Measurements from ENCODE around the gene UNC13B.

UNC13B gene

GRCh38 chr9:35257986-35258659 lies 96.3 kb downstream of the UNC13B start:
- Histone ChIP-seq H3K9me3 (replicated peaks in 1 of 11) (no peaks in the 10 kb centered on the region), H3K4me3 (no peak overlapping the region), H4K20me1 (no peaks in the 10 kb centered on the region), H3K27ac (peak overlapping the region in 5 of 11 experiments; percentile 5 to 49 (median 37); a peak in 7 of 22 replicates), H3K27me3 (no peaks in the 10 kb centered on the region), H3K36me3 (no peaks in the 10 kb centered on the region), H3K4me2 (peak overlapping the region in 5 of 11 experiments; percentile 5 to 72 (median 38); a peak in 8 of 22 replicates), H3K4me1 (peaks cover 0 to 30% (median 6%) of the 10 kb centered on the region in 10 experiments; a peak in 10 of 20 replicates), H3K9ac (no peak overlapping the region; a peak in 1 of 22 replicates)
- TF ChIP-seq Cebpa-rat (IDR thresholded peaks at IDR 0.05): peak in 2 of 11 experiments; percentile 15 to 23; a peak in 1 of 22 replicates

GRCh38 chr9:35258660-35259474 lies 97.1 kb downstream of the UNC13B start:
- Histone ChIP-seq H3K36me3 (no peaks in the 10 kb centered on the region), H3K4me1 (peaks cover 0 to 30% (median 6%) of the 10 kb centered on the region in 10 experiments; a peak in 10 of 20 replicates), H3K27ac (peak overlapping the region in 5 of 11 experiments; percentile 5 to 49 (median 37); a peak in 8 of 22 replicates), H3K9me3 (replicated peaks in 1 of 11) (no peaks in the 10 kb centered on the region), H3K4me3 (no peak overlapping the region), H3K9ac (no peak overlapping the region; a peak in 1 of 22 replicates), H4K20me1 (no peaks in the 10 kb centered on the region), H3K4me2 (peak overlapping the region in 5 of 11 experiments; percentile 5 to 72 (median 38); a peak in 8 of 22 replicates), H3K27me3 (no peaks in the 10 kb centered on the region)
- no peak for TF ChIP-seq Cebpa-rat (IDR thresholded peaks at IDR 0.05)

- Histone ChIP-seq H3K27me3 (no peaks in the 10 kb centered on the region), H3K4me1 (peaks cover 0 to 30% (median 6%) of the 10 kb centered on the region in 10 experiments; a peak in 10 of 20 replicates), H3K9ac (peak overlapping the region in 1 of 11 experiments; percentile 38; a peak in 1 of 22 replicates), H4K20me1 (no peaks in the 10 kb centered on the region), H3K27ac (no peak overlapping the region), H3K4me3 (no peak overlapping the region), H3K36me3 (no peaks in the 10 kb centered on the region), H3K9me3 (replicated peaks in 1 of 11) (no peaks in the 10 kb centered on the region), H3K4me2 (peak overlapping the region in 5 of 11 experiments; percentile 9 to 47 (median 19); a peak in 7 of 22 replicates)
- no peak for TF ChIP-seq Cebpa-rat (IDR thresholded peaks at IDR 0.05)
Measured at GRCh38 chr9:35260186-35260585, 98.4 kb downstream of the UNC13B start.

GRCh38 chr9:35262064-35262463 lies 100.3 kb downstream of the UNC13B start:
- peaks cover 0 to 30% (median 6%) of the 10 kb centered on the region in 10 experiments; a peak in 10 of 20 replicates for H3K4me1 ChIP-seq
- H3K4me2 ChIP-seq: no peak overlapping the region
- H3K4me3 ChIP-seq: no peak overlapping the region
- no peaks in the 10 kb centered on the region for H4K20me1 ChIP-seq
- H3K27ac ChIP-seq: no peak overlapping the region
- H3K27me3 ChIP-seq: no peaks in the 10 kb centered on the region
- TF ChIP-seq Cebpa-rat (IDR thresholded peaks at IDR 0.05): no peak
- no peaks in the 10 kb centered on the region for H3K9me3 ChIP-seq (replicated peaks in 1 of 11)
- H3K9ac ChIP-seq: no peak overlapping the region
- H3K36me3 ChIP-seq: no peaks in the 10 kb centered on the region

DNA sequence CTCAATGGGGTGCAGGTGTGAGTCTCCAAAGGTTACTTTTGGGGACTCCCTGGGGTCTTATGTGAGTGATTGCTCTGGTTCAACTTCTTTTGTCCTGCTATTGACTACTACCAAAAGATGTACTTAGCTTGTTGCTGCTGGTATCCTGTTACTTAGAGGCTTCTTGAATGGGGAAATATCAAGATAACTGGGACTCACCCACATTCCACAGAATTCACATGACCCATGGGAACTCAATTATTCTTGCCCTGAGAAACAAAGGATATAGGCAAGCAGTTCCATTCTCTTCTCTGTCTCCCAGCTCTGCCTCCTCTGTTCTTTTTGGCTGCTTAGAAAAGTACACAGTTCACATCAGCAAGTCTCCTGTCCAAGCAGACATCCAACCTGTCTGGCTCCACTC lies 105.9 kb downstream of the UNC13B start:
- no peak overlapping the region for H3K4me2 ChIP-seq
- H3K27ac ChIP-seq: no peak overlapping the region
- no peak for TF ChIP-seq Cebpa-rat (IDR thresholded peaks at IDR 0.05)
- no peaks in the 10 kb centered on the region for H3K9me3 ChIP-seq (replicated peaks in 1 of 11)
- H3K4me1 ChIP-seq: peaks cover 6 to 12% (median 8%) of the 10 kb centered on the region in 10 experiments; a peak in 17 of 20 replicates
- no peaks in the 10 kb centered on the region for H3K36me3 ChIP-seq
- H3K27me3 ChIP-seq: no peaks in the 10 kb centered on the region
- no peak overlapping the region for H3K4me3 ChIP-seq
- no peak overlapping the region for H3K9ac ChIP-seq
- no peaks in the 10 kb centered on the region for H4K20me1 ChIP-seq

DNA sequence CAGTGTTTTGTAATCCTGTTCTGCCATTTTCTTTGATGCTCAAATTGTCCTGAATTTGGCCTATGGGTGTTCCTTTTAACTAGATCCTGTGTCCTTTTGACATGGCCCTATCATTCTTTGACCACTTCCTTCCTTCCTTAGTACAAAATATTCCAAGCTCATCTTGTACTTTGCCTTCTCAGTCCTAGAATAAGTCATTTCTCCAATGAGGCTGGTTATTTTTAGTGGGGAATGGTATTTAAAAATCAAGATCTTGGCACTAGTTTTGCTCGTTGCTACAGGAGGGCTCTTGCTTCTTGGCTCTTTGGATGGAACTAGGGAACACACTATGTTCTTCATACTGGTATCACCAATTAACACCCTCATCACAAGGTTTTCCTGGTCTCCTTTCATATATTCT lies 108.1 kb downstream of the UNC13B start:
- no peak overlapping the region for H3K9ac ChIP-seq
- TF ChIP-seq Cebpa-rat (IDR thresholded peaks at IDR 0.05): no peak
- no peaks in the 10 kb centered on the region for H3K9me3 ChIP-seq (replicated peaks in 1 of 11)
- peaks cover 8 to 15% (median 12%) of the 10 kb centered on the region in 10 experiments; a peak in 19 of 20 replicates for H3K4me1 ChIP-seq
- H4K20me1 ChIP-seq: no peaks in the 10 kb centered on the region
- H3K27me3 ChIP-seq: no peaks in the 10 kb centered on the region
- H3K4me3 ChIP-seq: no peak overlapping the region
- no peak overlapping the region for H3K27ac ChIP-seq
- H3K36me3 ChIP-seq: no peaks in the 10 kb centered on the region
- peak overlapping the region; percentile 2 to 64 (median 31); a peak in 17 of 22 replicates for H3K4me2 ChIP-seq

DNA sequence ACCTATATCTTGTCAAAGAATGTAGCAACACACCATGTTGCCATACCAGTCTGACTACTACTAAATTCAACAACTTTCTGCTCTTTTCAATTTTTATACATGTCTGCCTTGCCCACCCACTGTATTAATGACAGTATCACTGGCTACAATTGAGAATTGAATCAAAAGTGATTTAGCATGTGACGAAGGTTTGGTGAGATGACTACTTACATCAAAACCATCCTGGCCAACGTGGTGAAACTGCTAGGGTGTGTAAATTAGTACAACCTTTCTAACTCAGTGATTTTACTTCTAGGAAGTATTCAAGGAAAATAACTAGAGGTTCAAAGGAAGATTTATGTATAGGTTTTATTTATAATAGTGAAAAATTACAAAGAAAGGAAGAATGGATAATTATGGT lies 109.8 kb downstream of the UNC13B start:
- Histone ChIP-seq H3K27ac (no peak overlapping the region), H3K9me3 (replicated peaks in 1 of 11) (no peaks in the 10 kb centered on the region), H3K4me3 (no peak overlapping the region), H3K4me2 (no peak overlapping the region), H3K9ac (no peak overlapping the region), H4K20me1 (no peaks in the 10 kb centered on the region), H3K27me3 (no peaks in the 10 kb centered on the region), H3K36me3 (no peaks in the 10 kb centered on the region), H3K4me1 (peaks cover 24 to 32% (median 27%) of the 10 kb centered on the region in 10 experiments)
- no peak for TF ChIP-seq Cebpa-rat (IDR thresholded peaks at IDR 0.05)

GRCh38 chr9:35272989-35273388 lies 111.2 kb downstream of the UNC13B start:
- no peaks in the 10 kb centered on the region for H4K20me1 ChIP-seq
- no peak overlapping the region for H3K4me2 ChIP-seq
- H3K4me3 ChIP-seq: no peak overlapping the region
- H3K9me3 ChIP-seq (replicated peaks in 1 of 11): no peaks in the 10 kb centered on the region
- H3K27ac ChIP-seq: no peak overlapping the region
- H3K9ac ChIP-seq: no peak overlapping the region
- no peaks in the 10 kb centered on the region for H3K36me3 ChIP-seq
- no peak for TF ChIP-seq Cebpa-rat (IDR thresholded peaks at IDR 0.05)
- H3K27me3 ChIP-seq: no peaks in the 10 kb centered on the region
- H3K4me1 ChIP-seq: peaks cover 24 to 39% (median 31%) of the 10 kb centered on the region in 10 experiments

GRCh38 chr9:35273591-35273990 lies 111.8 kb downstream of the UNC13B start:
- Histone ChIP-seq H3K36me3 (no peaks in the 10 kb centered on the region), H3K27me3 (no peaks in the 10 kb centered on the region), H3K9me3 (replicated peaks in 1 of 11) (no peaks in the 10 kb centered on the region), H4K20me1 (no peaks in the 10 kb centered on the region), H3K4me2 (no peak overlapping the region), H3K4me3 (no peak overlapping the region), H3K9ac (no peak overlapping the region), H3K4me1 (peaks cover 24 to 39% (median 31%) of the 10 kb centered on the region in 10 experiments), H3K27ac (no peak overlapping the region)
- TF ChIP-seq Cebpa-rat (IDR thresholded peaks at IDR 0.05): no peak
